GM12878 (cell line): Measurements from ENCODE around the gene STXBP5. TPM values are rescaled to one million over a fixed set of nuclear protein-coding genes. Genes with fewer than 3 reads are reported as not detected.

Source experiments
- ATAC-seq: fragments of 200-7000 bp; cut with Tn5 transposase; 3 replicates; pipeline ENCODE4 v1.9.1; 2020; ENCODE audit warnings: mild to moderate bottlenecking, moderate library complexity
- BruUV-seq: library from RNA; stranded (reverse); fragments of 400-500 nt; replicated peaks from 2 replicates; lab custom pipeline; 2021; lab: Mats Ljungman, UMichigan
- CTCF ChIA-PET: fragments of 300-600 bp; sonication (Branson Sonifier 250); formaldehyde crosslinking; extraction: SDS; loops from one replicate; lab custom pipeline; 2021; ENCODE audit warnings: inconsistent platforms; lab: Yijun Ruan, JAX
- POLR2A ChIA-PET: fragments of 350-600 bp; formaldehyde crosslinking; extraction: SDS; loops from one replicate; lab custom pipeline; 2021; ENCODE audit warnings: inconsistent platforms; lab: Charles Lee
- RAD21 ChIA-PET: fragments of 300-600 bp; sonication (Branson Sonifier 250); formaldehyde crosslinking; loops from one replicate; lab custom pipeline; 2023; ENCODE audit warnings: antibody characterized with exemption; ENCODE audit not compliant: unreplicated experiment; lab: Charles Lee
- SMC1A ChIA-PET: fragments of 300-600 bp; sonication (Branson Sonifier 250); formaldehyde crosslinking; loops from one replicate; lab custom pipeline; 2023; ENCODE audit not compliant: unreplicated experiment, uncharacterized antibody; lab: Charles Lee
- DNase-seq: peaks from one replicate; pipeline ENCODE4 v3.0.0-alpha.2; 2011; ENCODE audit warnings: low read depth, low spot score
- FAIRE-seq: peaks from 3 replicates; lab custom pipeline; 2011; peaks lifted over from hg19 to GRCh38; lab: Jason Lieb, UNC
- H2AFZ ChIP-seq: 2 replicates; pipeline ENCODE4 v1.6.0; 2011; ENCODE audit warnings: low read depth, low read length, control low read depth; ENCODE audit not compliant: control insufficient read depth
- H3K27ac ChIP-seq: 2 replicates; pipeline ENCODE4 v1.5.1; 2011; ENCODE audit warnings: control low read depth; ENCODE audit not compliant: control insufficient read depth, insufficient read depth
- H3K27me3 ChIP-seq, 2 experiments: replicated peaks in 1 of 2; 2 replicates each; pipeline versions ENCODE4 v1.6.0 to v1.6.1; 2011; ENCODE audit warnings: low read length in 1 of 2; ENCODE audit not compliant: control insufficient read depth in 2 of 2, insufficient read depth in 2 of 2
- H3K36me3 ChIP-seq, 2 experiments: 2 replicates each; pipeline ENCODE4 v1.5.1; 2011; ENCODE audit warnings: low read length in 1 of 2; ENCODE audit not compliant: control insufficient read depth in 2 of 2, insufficient read depth in 2 of 2
- H3K4me1 ChIP-seq: 2 replicates; pipeline ENCODE4 v1.6.1; 2011; ENCODE audit warnings: mild to moderate bottlenecking, low read length, moderate library complexity, mixed read lengths; ENCODE audit not compliant: control insufficient read depth, insufficient read depth
- H3K4me2 ChIP-seq: 2 replicates; pipeline ENCODE4 v1.6.0; 2011; ENCODE audit warnings: control low read depth; ENCODE audit not compliant: control insufficient read depth, insufficient read depth
- H3K4me3 ChIP-seq: fragments of 200-600 bp; sonication (generic); 2 replicates; pipeline ENCODE4 v1.5.1; 2016
- H3K79me2 ChIP-seq: 2 replicates; pipeline ENCODE4 v1.6.0; 2011; ENCODE audit warnings: low read length; ENCODE audit not compliant: control insufficient read depth, insufficient read depth
- H3K9ac ChIP-seq: 2 replicates; pipeline ENCODE4 v1.8.0; 2011; ENCODE audit warnings: low read length, control low read depth, mixed read lengths; ENCODE audit not compliant: control insufficient read depth, insufficient read depth
- H3K9me3 ChIP-seq: replicated peaks from 3 replicates; pipeline ENCODE4 v1.5.1; 2011; ENCODE audit warnings: mild to moderate bottlenecking, low read length; ENCODE audit not compliant: control insufficient read depth, insufficient read depth
- H4K20me1 ChIP-seq: 2 replicates; pipeline ENCODE4 v1.6.0; 2011; ENCODE audit not compliant: control insufficient read depth, insufficient read depth
- BCLAF1 ChIP-seq: fragments of 450-650 bp; IDR thresholded peaks from 2 replicates; pipeline ENCODE4 v1.6.1; 2017; ENCODE audit warnings: antibody characterized with exemption, mild to moderate bottlenecking, moderate library complexity
- CEBPZ ChIP-seq: fragments of 150-350 bp; IDR thresholded peaks from 2 replicates; pipeline ENCODE4 v1.6.1; 2016; ENCODE audit warnings: low read depth, low read length
- CHD4 ChIP-seq: fragments of 200-600 bp; sonication (generic); IDR thresholded peaks from 2 replicates; pipeline ENCODE4 v1.6.1; 2016; ENCODE audit warnings: mild to moderate bottlenecking
- CREB1 ChIP-seq: IDR thresholded peaks from 2 replicates; pipeline ENCODE4 v1.6.1; 2012; ENCODE audit warnings: low read depth, mild to moderate bottlenecking, inconsistent platforms
- CTCF ChIP-seq, 3 experiments: IDR thresholded peaks in 2 of 3; conservative IDR thresholded peaks in 1 of 3; 2 replicates each; pipeline ENCODE4 v1.5.1; 2011; ENCODE audit warnings: low read depth in 3 of 3, low read length in 3 of 3, mild to moderate bottlenecking in 3 of 3, control low read depth in 2 of 3, moderate library complexity in 2 of 3, inconsistent platforms in 1 of 3, mixed read lengths in 1 of 3; ENCODE audit not compliant: control insufficient read depth in 2 of 3, insufficient read depth in 1 of 3; ENCODE audit errors: extremely low read depth in 1 of 3
- EZH2 ChIP-seq: IDR thresholded peaks from 2 replicates; pipeline ENCODE4 v1.6.1; 2012; ENCODE audit warnings: low read depth, mild to moderate bottlenecking, control low read depth, inconsistent platforms, low read length, borderline replicate concordance; ENCODE audit not compliant: control insufficient read depth
- HDAC2 ChIP-seq: fragments of 200-600 bp; sonication (generic); IDR thresholded peaks from 2 replicates; pipeline ENCODE4 v1.6.1; 2017
- MYC ChIP-seq: IDR thresholded peaks from 2 replicates; pipeline ENCODE4 v1.6.1; 2011; ENCODE audit warnings: mild to moderate bottlenecking, low read length, moderate library complexity, inconsistent platforms; ENCODE audit not compliant: insufficient read depth, insufficient replicate concordance, insufficient read length, severe bottlenecking
- NFIC ChIP-seq: IDR thresholded peaks from 2 replicates; pipeline ENCODE4 v1.6.1; 2012; ENCODE audit warnings: low read depth, mild to moderate bottlenecking, inconsistent platforms, low read length, moderate library complexity
- NFYA ChIP-seq: IDR thresholded peaks from 2 replicates; pipeline ENCODE4 v1.6.1; 2011; ENCODE audit warnings: low read depth, mild to moderate bottlenecking, low read length, improper control_type of control experiment, borderline replicate concordance
- RBBP5 ChIP-seq: fragments of 200-600 bp; sonication (generic); conservative IDR thresholded peaks from 2 replicates; pipeline ENCODE4 v1.6.1; 2016
- SMAD5 ChIP-seq: IDR thresholded peaks from 2 replicates; pipeline ENCODE4 v1.6.1; 2016; ENCODE audit warnings: antibody characterized with exemption, low read depth
- SPI1 ChIP-seq: IDR thresholded peaks from 2 replicates; pipeline ENCODE4 v1.6.1; 2011; ENCODE audit warnings: low read depth, mild to moderate bottlenecking, low read length, moderate library complexity, borderline replicate concordance; ENCODE audit not compliant: insufficient read depth
- WRNIP1 ChIP-seq: IDR thresholded peaks from 2 replicates; pipeline ENCODE4 v1.6.1; 2011; ENCODE audit warnings: low read depth, low read length, improper control_type of control experiment, borderline replicate concordance
- ZNF274 ChIP-seq: IDR thresholded peaks from one replicate; pipeline ENCODE4 v1.8.0; 2011; ENCODE audit not compliant: insufficient read length, insufficient read depth
- WGBS: methylation state at CpG from one replicate; pipeline ENCODE4 v1.1.6; 2016; ENCODE audit warnings: low lambda C conversion rate; ENCODE audit not compliant: insufficient replicate concordance, insufficient coverage; ENCODE audit errors: missing lambda C conversion rate; 5-methylcytosine and 5-hydroxymethylcytosine counted together
- in situ Hi-C: fragments of 300-500 bp; cut with MboI; formaldehyde crosslinking; loops from 9 replicates; pipeline ENCODE4 v1.14.3; 2018; ENCODE audit warnings: mixed read lengths
- intact Hi-C: fragments of 100-400 bp; cut with micrococcal nuclease; formaldehyde crosslinking; loops from one replicate; pipeline ENCODE4 v1.14.2; 2022; ENCODE audit not compliant: unreplicated experiment
- polyA plus RNA-seq, 11 experiments: library from polyadenylated mRNA; depleted of rRNA in 4 of 11; unstranded in 6 of 11; stranded (reverse) in 5 of 11; fragments of >200 nt; fragmentation: Nextera tagmentation in 4 of 11; fragmentation: Illumina TruSeq in 1 of 11; extraction: Ambion mirVana in 4 of 11; extraction: Trizol in 1 of 11; gene quantifications; 1 replicate in 1 of 11; 2 replicates in 10 of 11; pipeline versions ENCODE4 v1.2.1 to v1.2.3, GENCODE V29; 2011 to 2016; ENCODE audit warnings: inconsistent platforms in 2 of 11, missing spikeins in 2 of 11, low read depth in 1 of 11
- total RNA-seq, 4 experiments: library from RNA; depleted of rRNA in 3 of 4; stranded (reverse); fragments of >200 nt in 3 of 4; fragmentation: Illumina TruSeq in 1 of 4; extraction: Trizol in 1 of 4; gene quantifications; 2 replicates each; pipeline versions ENCODE4 v1.2.1 to v1.2.3, GENCODE V29; 2013 to 2021

The STXBP5 gene
- total and polyA plus RNA-seq, 10 of the 15 experiments (the other 5 are each of a cell fraction or from before 2014, with no cell fraction given): 1.4 to 13.2 (median 8.4) TPM

GRCh38 chr6:147161253-147161973, 42.8 kb upstream of the STXBP5 start:
- SMC1A ChIA-PET: no interaction called here
- BruUV-seq: no TSS peak
- H3K4me3 ChIP-seq: no peak overlapping the region
- FAIRE-seq (no peak), ATAC-seq (no peak), DNase-seq (no peak)
- H3K9me3 ChIP-seq: no peaks in the 10 kb centered on the region
- H4K20me1 ChIP-seq: no peaks in the 10 kb centered on the region
- intact Hi-C loops: no loop called here
- H2AFZ ChIP-seq: no peak overlapping the region
- H3K27me3 ChIP-seq: peaks cover 0 to 2% of the 10 kb centered on the region in 2 experiments; a peak in 1 of 4 replicates
- H3K79me2 ChIP-seq: no peaks in the 10 kb centered on the region
- in situ Hi-C loops: no loop called here
- RAD21 ChIA-PET: no interaction called here
- no peak overlapping the region for H3K27ac ChIP-seq
- no peaks in the 10 kb centered on the region for H3K4me1 ChIP-seq
- CTCF ChIA-PET: no interaction called here
- H3K9ac ChIP-seq: no peak overlapping the region
- WGBS: 56% methylated on average over 4 of the region's 4 CpGs
- POLR2A ChIA-PET: no interaction called here
- no peak overlapping the region for H3K4me2 ChIP-seq
- no peaks in the 10 kb centered on the region for H3K36me3 ChIP-seq
- TF ChIP-seq CHD4 (no peak), SMAD5 (no peak), EZH2 (no peak), CREB1 (no peak), SPI1 (no peak), HDAC2 (no peak), ZNF274 (no peak), CTCF (IDR thresholded peaks at IDR 0.05 in 2 of 3, conservative IDR thresholded peaks at IDR 0.05 in 1 of 3; ENCODE audit: control insufficient read depth in 2 of 3, extremely low read depth in 1 of 3, insufficient read depth in 1 of 3, low read depth in 3 of 3, low read length in 3 of 3) (no peak), NFYA (no peak), NFIC (no peak), RBBP5 (no peak), CEBPZ (no peak), BCLAF1 (no peak), MYC (no peak), WRNIP1 (no peak)
